HG02938 (cell line): Measurements from ENCODE around the gene ASB5.
A peak's percentile ranks its signal among the peaks of the same experiment; 100 is the strongest.
"Not testable (repeated sequence)": the region's sequence is repeated elsewhere in the genome, so short reads cannot be mapped to it uniquely, and the experiment has no call there.

Experiments used
- ATAC-seq: cut with Tn5 transposase; IDR thresholded peaks from one replicate; pipeline ENCODE4 v1.9.1; 2021; ENCODE audit warnings: mild to moderate bottlenecking, moderate library complexity; ENCODE audit not compliant: unreplicated experiment

ASB5 gene

DNA sequence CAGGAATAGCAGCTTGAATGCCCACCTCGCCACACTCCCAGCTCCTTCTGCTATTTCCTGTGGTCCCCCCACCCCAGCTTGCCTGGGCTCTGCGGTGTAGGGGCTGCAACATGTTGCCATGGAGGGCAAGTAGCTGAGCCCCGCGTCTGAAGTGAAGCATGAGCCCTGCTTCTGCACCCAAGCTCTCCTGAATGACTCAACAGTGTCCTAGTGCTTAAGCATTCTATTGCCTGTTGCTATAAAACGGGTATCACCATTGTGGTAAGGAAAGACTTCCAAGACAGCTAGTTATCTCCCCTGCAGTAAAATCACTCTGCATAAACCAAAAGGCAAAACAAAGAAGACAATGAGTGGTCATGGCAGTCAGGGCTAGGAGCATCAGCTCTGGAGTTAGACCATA, 42.3 kb downstream of the ASB5 start:
- ATAC-seq: no peak

DNA sequence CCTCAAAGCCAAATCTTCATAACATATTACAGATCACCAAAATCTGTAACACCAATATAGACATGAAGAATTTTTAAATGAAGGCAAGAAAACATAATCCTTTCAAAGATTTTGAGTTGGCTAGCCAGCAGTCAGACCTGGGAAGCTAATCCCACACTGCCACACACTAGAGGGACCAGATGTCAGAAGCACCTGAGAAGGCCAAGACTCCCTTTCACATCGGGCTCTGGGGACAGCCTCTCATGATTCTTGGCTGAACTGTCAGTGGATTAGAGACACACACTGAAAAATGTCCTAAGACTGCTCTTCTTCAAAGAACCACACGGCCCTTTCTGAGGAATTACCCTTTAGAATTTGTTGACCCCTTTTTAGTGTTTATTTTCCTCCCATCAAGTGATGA, 45.5 kb downstream of the ASB5 start:
- no peak for ATAC-seq

DNA sequence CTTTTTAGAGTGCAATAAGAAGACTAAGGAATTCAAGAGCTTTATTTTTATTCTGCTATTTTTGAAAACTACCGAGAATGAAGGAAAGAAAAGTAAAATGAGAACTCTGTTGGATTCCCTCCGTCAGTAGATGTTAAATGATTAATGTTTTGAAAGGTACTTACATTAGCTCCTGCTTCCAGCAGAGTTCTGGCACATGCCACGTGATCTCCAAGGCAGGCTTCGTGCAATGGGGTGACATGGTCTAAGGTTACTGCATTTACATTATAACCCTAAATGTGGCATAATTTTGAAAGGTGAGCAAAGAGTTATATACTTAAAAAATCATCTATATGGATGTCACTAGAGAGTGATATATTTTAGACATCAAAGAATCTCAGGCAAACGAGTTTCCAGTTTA, 46.9 kb downstream of the ASB5 start:
- ATAC-seq: no peak

DNA sequence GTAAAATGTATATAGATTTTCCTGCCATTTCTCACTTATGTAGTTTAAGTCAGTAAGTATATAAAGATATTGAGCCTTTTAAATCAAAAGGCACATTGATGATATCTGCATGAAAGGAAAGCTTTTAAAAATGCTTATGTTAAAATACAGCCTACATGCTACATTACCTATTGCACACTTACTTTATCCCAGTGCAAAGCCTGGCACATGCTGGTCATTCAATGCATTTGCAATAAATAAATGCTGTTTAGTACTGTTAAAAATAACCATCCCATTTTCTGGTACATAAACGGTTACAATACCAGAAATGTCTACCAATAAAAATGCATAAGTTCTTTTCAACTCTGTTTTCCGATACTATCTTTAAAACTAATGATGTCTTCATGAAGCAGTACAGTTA, 51.5 kb downstream of the ASB5 start:
- ATAC-seq: no peak

DNA sequence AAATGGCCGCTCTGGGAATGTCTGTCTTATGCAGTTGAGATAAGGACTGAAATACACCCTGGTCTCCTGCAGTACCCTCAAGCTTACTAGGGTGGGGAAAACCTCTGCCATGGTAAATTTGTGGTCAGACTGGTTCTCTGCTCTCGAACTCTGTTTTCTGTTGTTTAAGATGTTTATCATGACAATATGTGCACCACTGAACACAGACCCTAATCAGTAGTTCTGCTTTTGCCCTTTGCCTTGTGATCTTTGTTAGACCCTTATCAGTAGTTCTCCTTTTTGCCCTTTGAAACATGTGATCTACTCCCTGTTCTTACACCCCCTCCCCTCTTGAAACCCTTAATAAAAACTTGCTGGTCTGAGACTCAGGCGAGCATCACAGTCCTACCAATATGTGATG, 56.7 kb downstream of the ASB5 start:
- not testable (repeated sequence) for ATAC-seq

DNA sequence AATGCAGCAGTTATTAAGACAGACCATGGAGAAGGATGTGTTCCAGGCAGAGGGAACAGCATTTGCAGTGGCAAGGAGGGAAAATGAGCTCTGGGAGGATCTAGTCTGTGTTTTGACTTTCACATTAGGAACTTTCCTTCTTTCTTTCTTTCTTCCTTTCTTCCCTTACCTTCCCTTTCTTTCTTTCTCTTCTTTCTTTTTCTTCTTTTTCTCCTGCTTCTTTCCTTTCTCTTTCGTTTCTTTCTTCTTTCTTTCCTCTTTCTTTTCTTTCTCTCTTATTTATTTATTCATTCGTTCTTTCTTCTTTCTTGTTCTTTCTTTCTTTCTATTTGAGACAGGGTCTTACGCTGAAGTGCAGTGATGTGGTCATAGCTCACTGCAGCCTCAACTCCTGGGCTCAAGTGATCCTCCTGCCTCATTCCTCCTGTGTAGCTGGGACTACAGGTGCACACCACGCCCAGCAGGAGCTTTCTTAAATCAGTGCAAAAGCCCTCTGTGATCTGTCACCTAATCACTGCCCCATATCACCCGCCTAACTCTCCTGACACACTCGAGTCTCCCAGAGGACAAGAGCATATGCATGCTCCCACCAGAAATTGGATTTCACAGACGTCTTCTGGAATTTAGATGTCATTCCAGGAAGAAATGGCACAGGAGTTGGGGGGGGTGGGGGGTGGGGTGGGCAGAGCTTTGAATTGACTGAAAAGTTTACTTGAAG, 58.3 kb downstream of the ASB5 start:
- no peak for ATAC-seq

DNA sequence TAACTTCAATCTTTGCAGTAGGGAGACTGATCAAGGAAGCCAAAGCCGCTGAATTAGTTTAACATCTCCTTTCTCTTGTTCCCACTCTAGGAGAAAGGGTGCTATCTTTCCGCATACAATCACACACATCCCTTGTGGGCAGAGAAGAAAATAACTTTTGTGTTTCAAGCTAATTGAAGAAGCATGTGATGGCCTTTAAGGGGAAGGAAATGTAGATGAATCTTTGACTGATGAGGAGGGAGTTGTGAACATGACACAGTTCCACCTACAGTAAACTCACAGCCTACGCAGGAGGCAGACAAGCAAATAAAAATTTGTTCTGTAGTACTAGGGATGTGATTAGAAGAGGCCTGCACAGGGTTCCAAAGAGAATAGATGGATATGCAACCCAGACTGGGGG, 58.9 kb downstream of the ASB5 start:
- ATAC-seq: no peak

DNA sequence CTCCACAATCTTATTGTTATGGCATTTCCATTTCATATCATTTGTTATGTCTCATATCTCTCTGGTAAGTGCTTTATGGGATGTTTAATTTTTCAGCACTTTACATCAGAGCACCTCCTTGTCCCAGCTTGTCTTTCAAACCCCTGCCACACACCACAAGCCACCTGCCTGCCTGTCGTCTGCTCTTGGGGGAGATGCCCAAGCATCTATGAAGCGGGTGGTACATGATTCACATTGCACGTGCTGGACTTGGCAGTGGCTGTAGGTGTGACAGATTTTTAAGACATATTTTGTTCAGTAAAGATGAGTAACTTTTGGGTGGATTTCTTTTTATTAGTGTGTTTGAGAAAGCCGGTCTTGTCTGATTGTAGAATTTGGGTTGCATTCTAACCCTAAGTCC, 59.5 kb downstream of the ASB5 start:
- no peak for ATAC-seq

DNA sequence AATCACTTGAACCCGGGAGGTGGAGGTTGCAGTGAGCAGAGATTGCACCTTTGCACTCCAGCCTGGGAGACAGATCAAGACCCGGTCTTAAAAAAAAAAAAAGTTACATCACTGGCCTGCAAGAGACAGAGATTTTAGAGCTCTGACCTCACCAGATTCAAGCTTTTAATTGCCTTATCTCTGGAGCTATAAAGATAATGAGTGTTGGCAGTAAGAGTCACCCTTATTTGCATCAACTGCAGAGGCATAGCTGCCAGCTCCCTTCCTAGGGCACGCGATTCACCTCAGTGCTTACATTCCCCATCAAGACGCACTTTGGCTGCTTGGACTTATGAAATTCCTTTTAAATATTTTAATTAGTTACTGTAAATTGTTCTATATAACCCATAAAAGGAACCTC, 61.2 kb downstream of the ASB5 start:
- no peak for ATAC-seq

DNA sequence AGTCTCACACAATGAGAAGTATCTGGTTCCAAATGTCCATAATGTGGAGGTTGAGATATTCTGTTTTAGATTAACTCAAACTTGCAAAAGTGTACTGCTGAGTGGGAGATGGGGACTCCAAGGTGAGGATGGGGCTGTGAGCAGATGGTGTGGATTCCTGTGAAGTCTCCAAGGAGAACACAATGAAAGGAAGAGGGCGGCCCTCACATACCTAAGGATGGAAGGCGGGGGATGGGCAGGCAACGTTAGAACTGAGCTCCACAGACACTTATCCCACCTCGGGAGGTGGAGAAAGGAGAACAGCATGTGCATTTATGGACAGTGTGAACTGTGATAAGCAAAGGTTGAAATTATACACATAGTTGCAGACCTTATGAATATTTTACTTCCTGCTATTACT, 63.7 kb downstream of the ASB5 start:
- no peak for ATAC-seq

DNA sequence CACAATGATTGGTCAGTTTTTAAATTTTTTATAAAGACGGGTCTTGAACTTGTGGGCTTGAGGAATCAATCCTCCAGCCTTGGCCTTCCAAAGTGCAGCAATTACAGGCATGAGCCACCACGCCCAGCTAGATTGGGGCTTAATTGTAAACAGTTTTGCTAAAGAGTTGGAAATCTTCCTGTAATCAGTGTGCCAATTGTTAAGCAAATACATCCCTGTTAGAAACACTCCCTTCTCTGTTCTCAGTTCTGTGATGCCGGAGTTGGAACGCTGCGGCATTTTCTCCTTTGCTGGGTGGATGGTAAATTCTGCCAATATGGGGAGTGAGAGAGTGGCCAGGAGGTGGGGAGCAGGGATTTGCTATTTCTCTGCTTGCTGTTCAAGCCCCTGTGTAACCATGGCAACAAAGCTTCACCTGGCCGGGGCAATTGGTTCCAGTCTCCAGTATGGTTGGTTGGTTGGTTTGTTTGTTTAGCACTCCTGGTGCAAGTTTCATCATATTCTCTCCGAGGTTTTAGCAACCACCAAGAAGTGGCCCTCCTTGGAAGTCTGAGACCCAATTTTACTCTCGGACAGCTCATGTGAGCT, 70.6 kb downstream of the ASB5 start:
- no peak for ATAC-seq

DNA sequence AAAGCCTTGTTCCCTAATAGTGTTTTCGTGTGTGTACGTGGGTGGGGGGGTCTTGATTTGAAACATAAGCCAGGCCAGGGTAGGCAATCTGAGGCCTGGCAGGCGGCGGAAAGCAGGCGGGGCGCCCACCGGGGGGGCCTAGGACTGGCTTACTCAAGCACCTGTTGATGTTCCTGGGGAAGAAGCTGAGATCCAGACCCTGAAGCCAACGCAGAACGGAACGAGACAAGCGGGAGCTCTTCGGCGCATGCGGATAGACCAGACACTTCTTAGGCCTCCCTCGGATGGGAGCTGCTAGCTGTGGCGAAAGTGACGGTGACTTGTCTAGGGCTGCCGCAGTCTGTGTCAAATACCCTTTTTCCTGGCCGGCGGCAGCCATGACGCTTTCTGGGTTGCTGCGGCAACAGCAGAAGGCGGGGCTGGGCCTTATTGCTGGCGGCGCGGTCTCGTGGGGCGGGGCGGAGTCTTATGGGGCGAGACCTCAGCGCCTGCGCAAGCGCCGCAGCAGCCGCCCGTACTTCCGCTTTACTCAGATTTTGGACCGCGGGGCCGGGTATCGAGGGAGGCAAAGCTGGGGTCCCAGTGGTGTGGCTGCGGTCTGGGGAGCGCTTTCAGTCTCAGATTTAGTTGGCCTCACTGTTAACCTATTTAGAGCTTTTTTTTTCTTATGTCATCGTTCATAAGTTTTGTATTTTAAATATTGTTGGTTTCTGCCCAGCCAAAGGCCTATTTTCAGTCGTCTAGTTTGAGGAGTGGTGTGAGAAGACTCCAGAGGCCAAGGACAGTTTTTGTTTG, 73.6 kb downstream of the ASB5 start, which contains the start of gene SPATA4:
TSS of gene SPATA4 (minus strand) at position 402 of the 795 bp plus-strand sequence. CDS start at position 379, 23 bp downstream.
- peak; percentile 96 for ATAC-seq

DNA sequence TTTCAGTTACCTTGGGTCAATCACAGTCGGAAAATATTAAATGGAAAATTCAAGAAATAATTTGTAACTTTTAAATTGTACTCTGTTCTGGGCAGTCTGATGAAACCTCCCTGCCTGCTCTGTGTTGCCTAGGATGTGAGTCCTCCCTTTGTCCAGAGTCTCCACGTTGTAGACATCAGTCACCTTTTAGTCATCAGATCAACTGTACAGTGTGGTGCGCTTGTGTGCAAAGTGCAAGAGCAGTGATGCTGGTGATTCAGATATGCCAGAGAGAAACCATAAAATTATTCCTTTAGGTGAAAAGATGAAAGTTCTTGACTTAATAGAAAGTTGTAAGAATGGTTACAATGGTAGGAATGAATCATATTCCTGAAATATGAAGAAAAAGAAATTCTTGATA, 75.1 kb downstream of the ASB5 start:
- ATAC-seq: no peak

DNA sequence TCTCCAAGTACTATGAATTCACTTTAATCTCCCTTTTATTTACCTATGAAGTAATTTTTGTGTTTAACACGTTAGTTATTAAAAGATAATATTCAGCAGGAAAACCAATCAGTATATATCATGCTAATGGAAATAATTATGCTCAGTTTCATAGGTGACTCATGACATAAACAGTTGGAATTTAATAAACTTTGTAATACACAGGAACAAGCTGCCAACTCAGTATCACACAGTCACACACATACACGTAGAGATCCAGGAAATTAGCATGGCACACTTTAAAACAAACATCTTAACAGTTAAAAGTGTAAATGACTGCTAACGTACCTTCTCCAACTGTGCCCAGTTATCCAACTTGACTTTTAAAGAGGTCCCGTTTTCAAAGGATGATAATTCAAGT, 75.9 kb downstream of the ASB5 start:
- no peak for ATAC-seq

DNA sequence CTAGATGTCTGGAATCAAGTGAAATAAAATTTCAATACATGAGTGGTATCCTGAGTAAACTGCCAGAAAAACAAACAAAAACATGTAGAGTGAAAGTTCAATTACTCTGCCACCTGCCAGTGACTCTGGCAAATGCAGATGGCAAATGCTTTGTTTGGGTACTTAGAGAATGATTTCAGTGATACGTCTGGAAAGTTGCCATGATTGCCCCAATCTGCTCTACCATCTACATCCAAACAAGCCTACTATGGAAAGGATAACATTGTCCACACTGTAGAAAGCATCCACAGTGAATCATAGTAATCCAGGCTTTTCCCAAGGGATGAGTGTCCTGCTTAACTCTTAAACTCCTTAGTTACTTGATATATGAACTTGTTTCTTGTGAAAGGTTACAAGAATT, 77.0 kb downstream of the ASB5 start:
- no peak for ATAC-seq

DNA sequence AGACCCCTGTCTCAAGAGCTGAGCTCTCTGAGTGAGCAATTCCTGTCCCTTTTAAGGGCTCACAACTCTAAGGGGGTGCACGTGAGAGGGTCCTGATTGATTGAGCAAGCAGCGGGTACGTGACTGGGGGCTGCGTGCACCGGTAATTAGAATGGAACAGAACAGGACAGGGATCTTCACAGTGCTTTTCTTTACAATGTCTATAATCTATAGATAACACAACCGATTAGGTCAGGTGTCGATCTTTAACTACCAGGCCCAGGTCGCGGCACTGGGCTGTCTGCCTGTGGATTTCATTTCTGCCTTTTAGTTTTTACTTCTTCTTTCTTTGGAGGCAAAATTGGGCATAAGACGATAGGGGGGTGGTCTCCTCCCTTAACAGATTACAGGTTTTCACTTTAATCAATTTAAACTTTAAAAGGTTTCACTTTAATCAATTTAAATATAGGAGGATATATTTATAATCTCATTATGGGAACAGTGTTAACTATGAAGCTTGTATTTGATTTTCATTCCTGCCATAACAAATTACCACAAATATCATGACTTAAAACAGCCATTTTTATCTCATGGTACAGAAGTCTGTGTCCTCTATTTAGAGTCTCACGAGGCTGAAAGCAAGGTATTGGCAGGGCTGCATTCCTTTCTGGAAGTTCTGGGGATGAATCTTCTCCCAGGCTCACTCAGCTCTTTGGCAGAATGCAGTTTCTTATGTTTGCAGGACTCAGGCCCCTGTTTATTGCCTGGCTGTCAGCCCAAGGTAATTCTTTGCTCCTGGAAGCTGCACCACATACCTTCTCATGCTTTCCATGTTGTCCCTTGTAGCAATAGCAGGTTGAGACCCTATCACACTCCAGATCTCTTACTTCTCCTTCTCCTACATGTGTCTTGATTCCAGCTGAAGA, 78.9 kb downstream of the ASB5 start:
- no peak for ATAC-seq

DNA sequence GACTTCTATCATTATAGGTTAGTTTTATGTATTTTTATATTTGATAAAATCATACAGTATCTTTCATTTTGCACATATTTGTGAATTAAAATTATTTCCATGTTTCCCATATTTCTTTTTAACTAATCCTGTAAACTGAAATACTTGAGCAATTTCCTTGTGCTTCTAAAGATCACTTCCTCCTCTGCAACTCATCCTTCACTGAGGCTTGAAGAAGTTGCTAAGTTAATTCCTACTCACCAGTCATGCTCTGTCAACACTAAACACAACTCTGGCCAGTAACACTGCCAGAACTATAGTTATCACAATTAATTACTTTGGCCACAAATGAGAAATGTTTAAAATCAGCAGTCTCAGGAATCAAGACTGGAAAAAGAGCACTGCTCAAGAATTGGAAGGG, 80.4 kb downstream of the ASB5 start:
- no peak for ATAC-seq

DNA sequence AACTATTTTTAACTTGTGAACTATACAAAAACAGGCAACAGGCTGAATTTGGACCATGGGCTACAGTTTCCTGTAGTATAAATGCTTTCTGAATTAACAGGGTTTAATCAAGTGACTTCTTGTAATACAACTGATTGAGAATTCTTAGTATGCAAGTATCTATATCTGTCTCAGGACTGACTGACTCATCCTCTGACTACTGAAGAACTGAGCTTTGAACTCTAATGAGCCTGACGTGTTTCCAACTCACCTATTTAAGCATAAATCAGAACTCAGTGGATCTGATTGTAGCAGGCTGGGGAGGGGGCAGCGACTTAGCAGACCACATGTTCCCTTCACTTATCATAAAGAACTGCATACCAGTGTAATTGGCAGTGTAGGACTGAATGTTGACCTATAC, 81.4 kb downstream of the ASB5 start:
- ATAC-seq: no peak

DNA sequence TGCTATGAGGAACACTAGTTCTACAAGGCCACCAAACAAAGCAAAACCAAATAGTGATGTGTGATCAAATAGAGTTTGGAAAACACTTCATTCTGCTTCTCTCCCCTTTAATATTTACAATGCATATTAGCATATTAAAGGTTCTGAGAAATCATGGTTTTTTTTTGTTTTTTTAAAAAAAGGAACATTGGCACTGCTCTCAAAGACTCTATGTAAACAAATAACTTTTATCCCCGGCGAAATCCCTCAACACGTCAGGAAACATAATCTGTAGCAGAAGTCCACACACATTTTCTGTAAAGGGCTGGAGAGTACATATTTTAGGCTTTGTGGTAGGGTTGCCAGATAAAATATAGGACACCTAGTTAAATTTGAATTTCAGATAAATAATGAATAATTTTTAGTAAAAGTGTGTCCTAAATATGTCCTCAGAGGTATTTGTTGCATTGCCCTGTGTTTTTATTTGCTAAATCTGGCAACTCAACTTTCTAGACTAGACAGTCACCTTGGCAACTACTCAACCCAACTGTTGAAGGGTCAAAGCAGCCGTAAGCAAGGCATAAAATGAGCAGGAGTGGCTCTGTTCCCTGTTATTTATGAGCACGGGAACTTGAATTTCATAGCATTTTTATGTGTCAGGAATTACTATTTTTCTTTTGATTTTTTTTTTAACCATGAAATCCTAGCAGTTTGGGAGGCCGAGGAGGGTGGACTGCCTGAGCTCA, 82.2 kb downstream of the ASB5 start:
- ATAC-seq: no peak

DNA sequence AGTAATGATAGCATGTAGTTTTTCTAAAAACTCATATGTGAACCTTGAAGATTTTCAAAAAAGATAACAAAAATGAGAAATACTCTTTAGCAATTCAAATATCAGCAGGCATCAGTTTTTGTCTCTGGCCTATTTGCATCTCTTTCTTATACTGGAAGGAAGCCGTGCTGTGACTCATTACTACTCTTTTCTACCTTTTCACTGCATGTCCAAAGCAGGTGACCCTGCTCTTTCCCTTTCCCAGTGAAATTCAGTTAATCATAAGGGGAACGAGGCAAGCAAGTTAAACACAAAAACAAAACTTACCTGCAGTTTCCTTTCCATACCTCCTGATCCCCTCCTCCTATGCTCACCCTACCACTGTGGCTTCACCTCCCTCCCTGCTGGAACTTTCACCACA, 83.0 kb downstream of the ASB5 start:
- ATAC-seq: no peak
